NT2/D1 (cell line): ENCODE data around the gene IGF2BP2.

Source experiments
- YY1 ChIP-seq: IDR thresholded peaks from 2 replicates; pipeline ENCODE4 v1.6.1; 2011; ENCODE audit not compliant: insufficient read length, insufficient read depth
- ZNF274 ChIP-seq: IDR thresholded peaks from 2 replicates; pipeline ENCODE4 v1.6.1; 2011; ENCODE audit warnings: mild to moderate bottlenecking, low read depth, low read length

DNA sequence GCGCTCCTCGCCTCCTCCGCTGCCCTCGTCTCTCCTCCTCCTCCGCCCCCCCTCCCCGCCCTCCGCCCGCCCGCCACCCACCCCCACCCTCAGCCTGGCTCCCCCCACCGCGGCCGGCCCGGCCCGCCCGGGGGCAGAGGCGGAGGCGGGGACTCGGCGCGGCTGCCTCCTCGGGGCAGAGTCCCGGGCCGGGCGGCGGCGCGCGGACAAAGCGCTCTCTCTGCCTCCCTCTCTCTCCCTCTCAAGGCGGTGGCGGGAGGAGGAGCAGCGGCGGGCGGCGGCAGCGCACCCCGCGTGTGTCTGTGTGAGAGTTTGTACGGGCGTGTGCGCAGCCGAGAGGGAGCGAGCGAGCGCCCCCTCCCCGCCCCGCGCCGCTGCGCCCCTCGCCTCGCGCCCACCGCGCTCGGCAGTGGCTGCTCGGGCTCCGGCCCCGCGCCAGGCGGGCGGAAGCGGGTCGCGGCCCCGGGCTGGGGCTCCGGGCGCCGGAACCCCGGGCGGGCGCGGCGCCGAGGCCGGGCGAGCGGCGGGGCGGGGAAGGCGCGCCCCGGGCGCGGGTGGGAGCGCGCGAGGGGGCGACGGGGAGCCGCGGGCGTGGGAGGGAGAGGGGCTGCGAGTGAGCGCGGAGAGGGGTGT lies at the start of gene IGF2BP2:
- TF ChIP-seq YY1: no peak
- TF ChIP-seq ZNF274: no peak
